Body of pancreas (tissue), 4 donors: ENCODE results near the gene SLC4A1AP.

Experiments
- CTCF ChIP-seq, 7 experiments: fragments of 450-650 bp in 4 of 7; fragments of 200-600 bp in 3 of 7; sonication (generic) in 3 of 7; IDR thresholded peaks; one replicate each; pipeline ENCODE4 v1.5.1; 2016 to 2019; ENCODE audit warnings: antibody characterized with exemption in 7 of 7
- POLR2A ChIP-seq, 3 donors: fragments of 450-650 bp; IDR thresholded peaks; one replicate each; pipeline ENCODE4 v1.6.1; 2016; ENCODE audit warnings: antibody characterized with exemption in 3 of 3, mild to moderate bottlenecking in 2 of 3

DNA sequence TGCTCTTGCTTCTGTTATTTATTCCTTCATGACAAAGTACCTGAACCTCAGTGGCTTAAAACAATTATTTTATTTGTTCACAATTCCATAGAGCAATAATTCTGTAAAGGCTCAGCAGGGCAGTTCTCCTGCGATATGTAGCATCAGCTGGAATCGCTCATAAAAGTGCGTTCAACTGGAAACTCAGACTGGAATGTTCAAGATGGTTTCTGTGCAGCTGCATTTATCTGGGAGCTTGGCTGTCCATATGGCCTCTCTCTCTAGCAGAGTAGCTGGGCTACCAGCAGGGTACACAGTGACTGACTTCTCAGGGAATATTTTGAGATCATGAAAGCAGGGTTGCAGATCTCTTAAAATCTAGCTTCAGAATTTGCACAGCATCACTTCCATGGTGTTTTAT is 48.4 kb upstream of the SLC4A1AP start:
- no peak for TF ChIP-seq CTCF (IDR thresholded peaks at IDR 0.05)
- no peak for TF ChIP-seq POLR2A (IDR thresholded peaks at IDR 0.05)
